IMR-90 (cell line): ENCODE results near the gene CRLF2. TPM values are rescaled to one million over a fixed set of nuclear protein-coding genes. Genes with fewer than 3 reads are reported as not detected.

Experiments used
- ATAC-seq: fragments of 200-7000 bp; cut with Tn5 transposase; 2 replicates; pipeline ENCODE4 v1.9.1; 2020; ENCODE audit warnings: low read depth, mild to moderate bottlenecking, moderate library complexity
- BruUV-seq: library from RNA; stranded (reverse); fragments of 400-500 nt; replicated peaks from 2 replicates; lab custom pipeline; 2021; lab: Mats Ljungman, UMichigan
- CTCF ChIA-PET: fragments of 300-600 bp; formaldehyde crosslinking; extraction: SDS; loops from one replicate; lab custom pipeline; 2021; ENCODE audit warnings: antibody characterized with exemption; lab: Yijun Ruan, JAX
- POLR2A ChIA-PET: fragments of 300-600 bp; sonication (Branson Sonifier 250); formaldehyde crosslinking; loops from one replicate; lab custom pipeline; 2022; ENCODE audit warnings: antibody characterized with exemption; ENCODE audit not compliant: unreplicated experiment; lab: Charles Lee
- DNase-seq: peaks from one replicate; pipeline ENCODE4 v3.0.0; 2013
- H2AFZ ChIP-seq: replicated peaks from 2 replicates; pipeline ENCODE3; 2013; ENCODE audit warnings: low read length, mild to moderate bottlenecking; ENCODE audit not compliant: poor library complexity
- H2AK5ac ChIP-seq: 2 replicates; pipeline ENCODE4 v1.6.1; 2013; ENCODE audit warnings: low read depth, low read length, inconsistent platforms
- H2AK9ac ChIP-seq: replicated peaks from 2 replicates; pipeline ENCODE3; 2013; ENCODE audit warnings: mild to moderate bottlenecking, low read depth, low read length, moderate library complexity; ENCODE audit not compliant: poor library complexity
- H2BK120ac ChIP-seq: 2 replicates; pipeline ENCODE4 v1.6.1; 2013; ENCODE audit warnings: low read depth, low read length, inconsistent platforms
- H2BK15ac ChIP-seq: 3 replicates; pipeline ENCODE4 v1.6.1; 2013; ENCODE audit warnings: low read depth, low read length, inconsistent platforms
- H2BK20ac ChIP-seq: 2 replicates; pipeline ENCODE4 v1.6.1; 2013; ENCODE audit warnings: low read depth, mild to moderate bottlenecking, inconsistent platforms, low read length, moderate library complexity
- H2BK5ac ChIP-seq: 2 replicates; pipeline ENCODE4 v1.6.1; 2013; ENCODE audit warnings: mild to moderate bottlenecking, low read depth, low read length, inconsistent platforms; ENCODE audit not compliant: poor library complexity, severe bottlenecking
- H3K14ac ChIP-seq: replicated peaks from 2 replicates; pipeline ENCODE4 v1.6.1; 2013; ENCODE audit warnings: low read depth, low read length, inconsistent platforms
- H3K18ac ChIP-seq: 2 replicates; pipeline ENCODE4 v1.6.1; 2013; ENCODE audit warnings: low read depth, low read length, control low read depth
- H3K23ac ChIP-seq: 2 replicates; pipeline ENCODE4 v1.6.1; 2013; ENCODE audit warnings: low read depth, low read length, inconsistent platforms
- H3K27ac ChIP-seq: 2 replicates; pipeline ENCODE4 v1.5.1; 2013; ENCODE audit warnings: mild to moderate bottlenecking, control low read depth, low read length; ENCODE audit not compliant: insufficient read depth
- H3K27me3 ChIP-seq: 2 replicates; pipeline ENCODE4 v1.6.1; 2013; ENCODE audit warnings: low read length; ENCODE audit not compliant: control insufficient read depth, insufficient read depth
- H3K36me3 ChIP-seq: 2 replicates; pipeline ENCODE4 v1.6.1; 2013; ENCODE audit warnings: low read length, mixed read lengths; ENCODE audit not compliant: control insufficient read depth, insufficient read depth
- H3K4ac ChIP-seq: 2 replicates; pipeline ENCODE4 v1.6.1; 2013; ENCODE audit warnings: low read depth, low read length, inconsistent platforms
- H3K4me1 ChIP-seq: 2 replicates; pipeline ENCODE4 v1.6.1; 2013; ENCODE audit warnings: low read length, mixed read lengths; ENCODE audit not compliant: control insufficient read depth, insufficient read depth
- H3K4me2 ChIP-seq: 2 replicates; pipeline ENCODE4 v1.6.1; 2013; ENCODE audit warnings: low read depth, mild to moderate bottlenecking, control low read depth, low read length, moderate library complexity
- H3K4me3 ChIP-seq: 2 replicates; pipeline ENCODE4 v1.5.1; 2013; ENCODE audit warnings: low read depth, mild to moderate bottlenecking, control low read depth, low read length, moderate library complexity; ENCODE audit not compliant: insufficient read depth
- H3K56ac ChIP-seq: 2 replicates; pipeline ENCODE4 v1.6.1; 2013; ENCODE audit warnings: low read length, inconsistent platforms; ENCODE audit not compliant: insufficient read depth; ENCODE audit errors: extremely low read depth
- H3K79me1 ChIP-seq, 2 experiments: 2 replicates each; pipeline ENCODE4 v1.6.1; 2013; ENCODE audit warnings: low read length in 2 of 2, inconsistent platforms in 1 of 2, low read depth in 1 of 2
- H3K9ac ChIP-seq: 2 replicates; pipeline ENCODE4 v1.6.1; 2013; ENCODE audit warnings: low read depth, low read length, control low read depth
- H3K9me1 ChIP-seq: 2 replicates; pipeline ENCODE4 v1.6.1; 2013; ENCODE audit warnings: low read length, inconsistent platforms; ENCODE audit not compliant: insufficient read depth
- H3K9me3 ChIP-seq: 2 replicates; pipeline ENCODE4 v1.6.1; 2013; ENCODE audit warnings: low read length; ENCODE audit not compliant: control insufficient read depth, insufficient read depth
- H4K20me1 ChIP-seq: 2 replicates; pipeline ENCODE4 v1.6.1; 2013; ENCODE audit warnings: low read length, inconsistent platforms; ENCODE audit not compliant: insufficient read depth
- H4K5ac ChIP-seq: 2 replicates; pipeline ENCODE4 v1.6.1; 2013; ENCODE audit warnings: mild to moderate bottlenecking, low read depth, low read length, control low read depth
- H4K8ac ChIP-seq, 2 experiments: 2 replicates each; pipeline ENCODE4 v1.6.1; 2013; ENCODE audit warnings: low read depth in 2 of 2, low read length in 2 of 2, control low read depth in 1 of 2, inconsistent platforms in 1 of 2
- H4K91ac ChIP-seq: 2 replicates; pipeline ENCODE4 v1.6.1; 2013; ENCODE audit warnings: low read depth, low read length, inconsistent platforms; ENCODE audit not compliant: insufficient read depth
- CHD1 ChIP-seq: IDR thresholded peaks from 2 replicates; pipeline ENCODE4 v1.6.1; 2012; ENCODE audit warnings: low read depth, low read length, improper control_type of control experiment
- MAFK ChIP-seq: IDR thresholded peaks from 2 replicates; pipeline ENCODE4 v1.6.1; 2012; ENCODE audit warnings: low read depth, low read length, improper control_type of control experiment
- WGBS, 2 experiments: methylation state at CpG; one replicate each; pipeline versions ENCODE4 v1.1.5 to v1.1.7; 2013; ENCODE audit warnings: missing lambda C conversion rate in 2 of 2; ENCODE audit not compliant: insufficient read length in 1 of 2; ENCODE audit errors: extremely low coverage in 2 of 2; 5-methylcytosine and 5-hydroxymethylcytosine counted together
- dilution Hi-C: fragments of 300-500 bp; cut with HindIII; formaldehyde crosslinking; loops from one replicate; pipeline ENCODE4 v1.14.3; 2018; ENCODE audit warnings: low sequenced_read_pairs; ENCODE audit not compliant: unreplicated experiment
- in situ Hi-C: fragments of 300-500 bp; cut with MboI; formaldehyde crosslinking; loops from 3 replicates; pipeline ENCODE4 v1.14.3; 2019; ENCODE audit warnings: low sequenced_read_pairs, inconsistent platforms, mixed read lengths
- intact Hi-C: fragments of 100-400 bp; cut with micrococcal nuclease; formaldehyde crosslinking; loops from 2 replicates; pipeline ENCODE4 v1.10.0; 2022
- polyA plus RNA-seq, 3 experiments: library from polyadenylated mRNA; depleted of rRNA; stranded (reverse); fragments of >200 nt; gene quantifications; 2 replicates each; pipeline ENCODE4 v1.2.3, GENCODE V29; 2012; ENCODE audit warnings: low replicate concordance in 1 of 3
- total RNA-seq: library from RNA; depleted of rRNA; stranded (reverse); fragments of >200 nt; gene quantifications from 2 replicates; pipeline ENCODE4 v1.2.3, GENCODE V29; 2012

CRLF2 gene
- total and polyA plus RNA-seq, 2 of the 4 experiments (the other 2 are of a cell fraction) = not detected

- TF ChIP-seq MAFK (peak; percentile 63; the same call in 1 of the 2 replicates), CHD1 (no peak)
- no peak overlapping the region for H4K91ac ChIP-seq
- H3K56ac ChIP-seq = no peak overlapping the region
- peaks cover 7% of the 10 kb centered on the region; the same call in 1 of the 2 replicates for H3K9me3 ChIP-seq
- H3K79me1 ChIP-seq = no peaks in the 10 kb centered on the region
- intact Hi-C loops (no loop called here), dilution Hi-C loops (no loop called here), in situ Hi-C loops (no loop called here)
- no peak overlapping the region for H3K18ac ChIP-seq
- H3K4me1 ChIP-seq = no peaks in the 10 kb centered on the region
- 2% methylated on average over 14 of the region's 33 CpGs; no CpG with 5 or more reads in 1 of the 2 experiments for WGBS, 2 experiments
- no peak overlapping the region for H4K8ac ChIP-seq
- H3K9me1 ChIP-seq = no peaks in the 10 kb centered on the region
- no peak overlapping the region for H3K23ac ChIP-seq
- DNase-seq = peak; percentile 59
- ChIA-PET POLR2A (no interaction called here), CTCF (no interaction called here)
- H3K14ac ChIP-seq = no peak overlapping the region
- no peaks in the 10 kb centered on the region for H3K36me3 ChIP-seq
- BruUV-seq = no TSS peak
- H4K20me1 ChIP-seq = no peaks in the 10 kb centered on the region
- H3K9ac ChIP-seq = no peak overlapping the region
- no peak overlapping the region for H2BK15ac ChIP-seq
- H2AFZ ChIP-seq = no peak overlapping the region
- H3K27me3 ChIP-seq = no peaks in the 10 kb centered on the region
- H4K5ac ChIP-seq = no peak overlapping the region
- no peak overlapping the region for H2AK9ac ChIP-seq
- ATAC-seq = peak; percentile 66
- H2BK120ac ChIP-seq = no peak overlapping the region
- no peak overlapping the region for H3K4ac ChIP-seq
- H2AK5ac ChIP-seq = no peak overlapping the region
- H2BK5ac ChIP-seq = no peak overlapping the region
- no peak overlapping the region for H2BK20ac ChIP-seq
- H3K4me3 ChIP-seq = no peak overlapping the region
- H3K27ac ChIP-seq = no peak overlapping the region
- H3K4me2 ChIP-seq = peak overlapping the region; percentile 64
These were observed 6.5 kb downstream of the CRLF2 start for GRCh38 chrX:1205681-1206611.
